Neural cell (in vitro differentiated cells): ENCODE data around the gene WWTR1. TPM values are rescaled to one million over a fixed set of nuclear protein-coding genes. Genes with fewer than 3 reads are reported as not detected.

Experiments used
- H2AFZ ChIP-seq: fragments of 200-600, 300-800 bp; sonication (generic), shearing (Covaris generic); 2 replicates; pipeline ENCODE4 v1.6.0; 2014; ENCODE audit warnings: low read depth, mild to moderate bottlenecking, antibody characterized with exemption, low read length, moderate library complexity
- H3F3A ChIP-seq: fragments of 200-600 bp; shearing (Covaris generic); 2 replicates; pipeline ENCODE4 v1.6.1; 2016; ENCODE audit warnings: mild to moderate bottlenecking, moderate library complexity, mixed read lengths, antibody characterized with exemption, low read length; ENCODE audit not compliant: insufficient read depth, poor library complexity, severe bottlenecking
- H3K27ac ChIP-seq: fragments of 200-600, 300-800 bp; sonication (generic), shearing (Covaris generic); 2 replicates; pipeline ENCODE4 v1.5.1; 2014; ENCODE audit warnings: mild to moderate bottlenecking, low read length, moderate library complexity
- H3K27me3 ChIP-seq: fragments of 300-800, 200-600 bp; sonication (generic), shearing (Covaris generic); 2 replicates; pipeline ENCODE4 v1.6.0; 2014; ENCODE audit warnings: mild to moderate bottlenecking, low read depth, low read length, moderate library complexity; ENCODE audit not compliant: insufficient read depth
- H3K36me3 ChIP-seq: fragments of 300-800, 200-600 bp; sonication (generic), shearing (Covaris generic); 2 replicates; pipeline ENCODE4 v1.5.1; 2014; ENCODE audit warnings: mild to moderate bottlenecking, antibody characterized with exemption, low read length, moderate library complexity; ENCODE audit not compliant: insufficient read depth
- H3K4me2 ChIP-seq: fragments of 300-800, 200-600 bp; sonication (generic), shearing (Covaris generic); 2 replicates; pipeline ENCODE4 v1.6.0; 2014; ENCODE audit warnings: mild to moderate bottlenecking, low read length
- H3K4me3 ChIP-seq: fragments of 300-800, 200-600 bp; sonication (generic), shearing (Covaris generic); 2 replicates; pipeline ENCODE4 v1.5.1; 2014; ENCODE audit warnings: mild to moderate bottlenecking, low read length, moderate library complexity
- H3K79me2 ChIP-seq: fragments of 200-600 bp; shearing (Covaris generic); replicated peaks from 2 replicates; pipeline ENCODE4 v1.6.0; 2014; ENCODE audit warnings: mild to moderate bottlenecking, low read length, moderate library complexity; ENCODE audit not compliant: insufficient read depth
- H3K9ac ChIP-seq: fragments of 300-800, 200-600 bp; sonication (generic), shearing (Covaris generic); 2 replicates; pipeline ENCODE4 v1.6.1; 2016; ENCODE audit warnings: mild to moderate bottlenecking, low read length, mixed read lengths
- H3K9me2 ChIP-seq: fragments of 200-600 bp; shearing (Covaris generic); 2 replicates; pipeline ENCODE4 v1.6.1; 2016; ENCODE audit warnings: mild to moderate bottlenecking, low read length, mixed read lengths; ENCODE audit not compliant: insufficient read depth
- H3K9me3 ChIP-seq: fragments of 200-600, 300-800 bp; sonication (generic), shearing (Covaris generic); 2 replicates; pipeline ENCODE4 v1.6.1; 2016; ENCODE audit warnings: mild to moderate bottlenecking, mixed run types, low read length, moderate library complexity, mixed read lengths
- H4K20me1 ChIP-seq: fragments of 200-600 bp; shearing (Covaris generic); 2 replicates; pipeline ENCODE4 v1.6.1; 2016; ENCODE audit warnings: mild to moderate bottlenecking, mixed run types; ENCODE audit not compliant: insufficient read depth
- CTCF ChIP-seq: fragments of 450-650 bp; IDR thresholded peaks from 2 replicates; pipeline ENCODE4 v1.5.1; 2014; ENCODE audit warnings: antibody characterized with exemption, mild to moderate bottlenecking, moderate library complexity; ENCODE audit not compliant: poor library complexity, severe bottlenecking
- EP300 ChIP-seq: fragments of 450-650 bp; conservative IDR thresholded peaks from 2 replicates; pipeline ENCODE4 v1.6.1; 2014; ENCODE audit warnings: antibody characterized with exemption, mild to moderate bottlenecking, moderate library complexity; ENCODE audit not compliant: poor library complexity, severe bottlenecking
- EZH2 ChIP-seq: fragments of 200-600, 300-800 bp; shearing (Covaris generic), sonication (generic); IDR thresholded peaks from 2 replicates; pipeline ENCODE4 v1.6.1; 2014; ENCODE audit warnings: antibody characterized with exemption, low read length, borderline replicate concordance, mild to moderate bottlenecking; ENCODE audit not compliant: insufficient read depth, poor library complexity, severe bottlenecking
- MXI1 ChIP-seq: fragments of 450-650 bp; conservative IDR thresholded peaks from 2 replicates; pipeline ENCODE4 v1.6.1; 2014; ENCODE audit warnings: antibody characterized with exemption, mild to moderate bottlenecking; ENCODE audit not compliant: poor library complexity, severe bottlenecking
- POLR2AphosphoS5 ChIP-seq: IDR thresholded peaks from 2 replicates; pipeline ENCODE4 v1.6.1; 2012
- RAD21 ChIP-seq: fragments of 450-650 bp; conservative IDR thresholded peaks from 2 replicates; pipeline ENCODE4 v1.6.1; 2014; ENCODE audit warnings: antibody characterized with exemption, mild to moderate bottlenecking, moderate library complexity
- REST ChIP-seq: IDR thresholded peaks from 2 replicates; pipeline ENCODE4 v1.6.1; 2012; ENCODE audit warnings: borderline replicate concordance
- SMC3 ChIP-seq: fragments of 450-650 bp; conservative IDR thresholded peaks from 2 replicates; pipeline ENCODE4 v1.6.1; 2014; ENCODE audit warnings: antibody characterized with exemption, mild to moderate bottlenecking, moderate library complexity; ENCODE audit not compliant: poor library complexity
- TAF1 ChIP-seq: IDR thresholded peaks from 2 replicates; pipeline ENCODE4 v1.6.1; 2012; ENCODE audit warnings: low read depth
- polyA plus RNA-seq: library from polyadenylated mRNA; depleted of rRNA; stranded (reverse); fragments of >200 nt; gene quantifications from 2 replicates; pipeline ENCODE4 v1.2.3, GENCODE V29; 2014

Gene WWTR1
- polyA plus RNA-seq, 1 donor from 2014 or later, result 0.97 TPM

DNA sequence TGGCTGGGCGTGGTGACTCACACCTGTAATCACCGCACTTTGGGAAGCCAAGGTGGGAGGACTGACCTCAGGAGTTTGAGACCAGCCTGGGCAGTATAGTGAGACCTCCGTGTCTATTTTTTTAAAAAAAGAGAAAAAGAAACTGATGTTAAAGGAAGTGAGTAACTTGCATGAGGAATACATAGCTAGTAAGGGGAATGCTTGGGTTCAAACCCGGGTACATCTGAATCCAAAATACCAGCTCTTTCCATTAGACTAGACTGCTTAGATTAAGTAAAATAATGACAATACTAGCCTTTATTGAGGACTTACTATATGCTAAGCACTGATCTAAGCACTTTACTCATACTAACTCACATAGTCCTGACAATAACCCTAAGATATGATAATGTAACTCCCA, 160.9 kb downstream of the WWTR1 start (continued):
- TF ChIP-seq EP300 (no peak), EZH2 (no peak)

- Histone ChIP-seq H3K79me2 (no peaks in the 10 kb centered on the region), H3K4me3 (no peak overlapping the region), H3K4me2 (no peak overlapping the region), H3K36me3 (no peaks in the 10 kb centered on the region), H3K9ac (no peak overlapping the region), H3K27me3 (no peaks in the 10 kb centered on the region), H3F3A (no peaks in the 10 kb centered on the region), H3K9me3 (no peaks in the 10 kb centered on the region), H3K9me2 (no peaks in the 10 kb centered on the region), H4K20me1 (no peaks in the 10 kb centered on the region), H3K27ac (no peak overlapping the region), H2AFZ (no peak overlapping the region)
- no peak for TF ChIP-seq CTCF
Observed at GRCh38 chr3:149495581-149496125, 162.2 kb downstream of the WWTR1 start.

DNA sequence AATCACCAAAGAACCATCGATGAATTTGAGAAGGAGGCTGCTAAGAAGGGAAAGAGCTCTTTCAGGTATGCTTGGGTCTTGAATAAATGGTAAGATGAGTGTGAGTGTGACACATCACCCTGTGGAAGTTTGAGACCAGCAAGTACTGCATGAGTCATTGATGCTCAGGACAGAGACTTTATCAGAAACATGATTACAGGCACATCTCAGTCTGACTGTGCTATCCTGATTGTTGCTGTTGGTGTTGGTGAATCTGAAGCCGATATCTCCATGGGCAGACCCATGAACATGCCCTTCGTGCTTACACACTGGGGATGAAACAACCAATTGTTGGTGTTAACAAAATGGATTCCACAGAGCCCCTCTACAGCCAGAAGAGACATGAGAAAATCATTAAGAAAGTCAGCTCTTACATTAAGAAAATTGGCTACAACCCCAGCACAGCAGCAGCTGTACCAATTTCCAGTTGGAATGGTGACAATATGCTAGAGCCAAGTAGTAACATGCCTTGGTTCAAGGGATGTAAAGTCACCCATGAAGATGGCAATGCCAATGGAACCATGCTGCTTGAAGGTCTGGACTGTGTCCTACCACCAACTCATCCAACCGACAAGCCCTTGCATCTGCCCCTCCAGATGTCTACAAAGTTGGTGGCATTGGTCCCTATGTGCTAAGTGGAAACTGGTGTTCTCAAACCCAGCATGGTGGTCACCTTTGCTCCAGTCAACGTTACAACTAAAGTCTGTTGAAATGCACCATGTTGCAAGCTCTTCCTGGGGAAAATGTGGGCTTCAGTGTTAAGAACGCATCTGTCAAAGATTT, 162.9 kb downstream of the WWTR1 start:
- no peak overlapping the region for H3K4me3 ChIP-seq
- H3F3A ChIP-seq, result no peaks in the 10 kb centered on the region
- no peaks in the 10 kb centered on the region for H4K20me1 ChIP-seq
- H3K9me3 ChIP-seq, result no peaks in the 10 kb centered on the region
- H3K27ac ChIP-seq, result no peak overlapping the region
- H3K79me2 ChIP-seq, result no peaks in the 10 kb centered on the region
- no peaks in the 10 kb centered on the region for H3K9me2 ChIP-seq
- no peak for TF ChIP-seq EZH2
- TF ChIP-seq TAF1, result no peak
- no peak for TF ChIP-seq CTCF
- no peak for TF ChIP-seq REST
- no peak for TF ChIP-seq MXI1
- no peak for TF ChIP-seq SMC3
- no peak for TF ChIP-seq POLR2AphosphoS5
- TF ChIP-seq EP300, result no peak
- TF ChIP-seq RAD21, result no peak
- no peak overlapping the region for H3K9ac ChIP-seq
- H3K4me2 ChIP-seq, result no peak overlapping the region
- H3K36me3 ChIP-seq, result no peaks in the 10 kb centered on the region
- H3K27me3 ChIP-seq, result no peaks in the 10 kb centered on the region
- H2AFZ ChIP-seq, result no peak overlapping the region
